ENCODE data around the gene BOC.

Gene BOC

GRCh38 chr3:113238503-113238902 is 27.1 kb downstream of the BOC start:
- TF ChIP-seq EZH2 (IDR thresholded peaks at IDR 0.05; ENCODE audit: borderline replicate concordance, low read depth, low read length, severe bottlenecking) (no peak), CTCF (IDR thresholded peaks at IDR 0.05; ENCODE audit: borderline replicate concordance, extremely low read depth, low read length, poor library complexity, severe bottlenecking) (no peak)
- Histone ChIP-seq H3K27ac (ENCODE audit: low read length) (no peak overlapping the region), H2AFZ (ENCODE audit: low read depth, low read length) (no peak overlapping the region), H3K36me3 (ENCODE audit: insufficient read depth, low read length) (no peaks in the 10 kb centered on the region), H3K9me3 (ENCODE audit: insufficient read depth, low read length, severe bottlenecking) (no peaks in the 10 kb centered on the region), H4K20me1 (ENCODE audit: insufficient read depth, low read length) (no peaks in the 10 kb centered on the region), H3K9ac (ENCODE audit: low read depth, low read length) (no peak overlapping the region), H3K79me2 (ENCODE audit: insufficient read depth, low read length) (no peaks in the 10 kb centered on the region), H3K27me3 (ENCODE audit: insufficient read depth, low read length, poor library complexity) (no peaks in the 10 kb centered on the region), H3K4me1 (ENCODE audit: insufficient read depth, low read length) (peaks cover 24% of the 10 kb centered on the region), H3K4me3 (ENCODE audit: low read depth in 1 of 2, low read length in 2 of 2) (no peak overlapping the region), H3K4me2 (ENCODE audit: insufficient read depth, low read length) (no peak overlapping the region)
- no peak for ATAC-seq (ENCODE audit: insufficient read depth, low read depth)
- no peak for DNase-seq

DNA sequence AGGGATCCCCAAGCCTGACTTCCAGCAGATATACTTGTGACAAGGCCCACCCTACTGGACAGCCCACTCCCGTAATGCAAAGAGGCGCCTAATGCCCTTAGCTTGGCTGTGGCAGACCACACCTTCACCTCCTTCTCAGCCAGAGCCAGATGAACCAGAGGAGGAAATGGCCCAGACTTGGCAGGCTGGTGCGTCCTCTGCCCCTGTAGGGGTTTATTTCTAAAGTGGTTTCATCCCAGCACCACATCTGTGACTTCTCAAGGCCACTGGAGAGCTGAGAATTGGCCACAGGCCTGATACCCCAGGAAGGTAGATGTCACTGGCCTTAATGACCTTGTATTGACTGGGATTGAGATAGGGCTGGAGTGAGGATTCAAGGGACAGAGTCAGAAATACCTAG is 29.5 kb downstream of the BOC start:
- no peak overlapping the region for H3K4me2 ChIP-seq (ENCODE audit: insufficient read depth, low read length)
- no peak for ATAC-seq (ENCODE audit: insufficient read depth, low read depth)
- H3K36me3 ChIP-seq (ENCODE audit: insufficient read depth, low read length) = no peaks in the 10 kb centered on the region
- H4K20me1 ChIP-seq (ENCODE audit: insufficient read depth, low read length) = no peaks in the 10 kb centered on the region
- DNase-seq = no peak
- no peak for TF ChIP-seq EZH2 (IDR thresholded peaks at IDR 0.05; ENCODE audit: borderline replicate concordance, low read depth, low read length, severe bottlenecking)
- no peak for TF ChIP-seq CTCF (IDR thresholded peaks at IDR 0.05; ENCODE audit: borderline replicate concordance, extremely low read depth, low read length, poor library complexity, severe bottlenecking)
- H3K4me1 ChIP-seq (ENCODE audit: insufficient read depth, low read length) = peaks cover 24% of the 10 kb centered on the region
- no peaks in the 10 kb centered on the region for H3K79me2 ChIP-seq (ENCODE audit: insufficient read depth, low read length)
- H3K27me3 ChIP-seq (ENCODE audit: insufficient read depth, low read length, poor library complexity) = no peaks in the 10 kb centered on the region
- no peak overlapping the region for H2AFZ ChIP-seq (ENCODE audit: low read depth, low read length)
- H3K27ac ChIP-seq (ENCODE audit: low read length) = peak overlapping the region; percentile 41
- no peaks in the 10 kb centered on the region for H3K9me3 ChIP-seq (ENCODE audit: insufficient read depth, low read length, severe bottlenecking)
- no peak overlapping the region for H3K9ac ChIP-seq (ENCODE audit: low read depth, low read length)
- H3K4me3 ChIP-seq (ENCODE audit: low read depth in 1 of 2, low read length in 2 of 2) = no peak overlapping the region

GRCh38 chr3:113241292-113242095 is 30.1 kb downstream of the BOC start:
- Histone ChIP-seq H3K27me3 (ENCODE audit: insufficient read depth, low read length, poor library complexity) (no peaks in the 10 kb centered on the region), H3K27ac (ENCODE audit: low read length) (peak overlapping the region; percentile 41), H3K4me1 (ENCODE audit: insufficient read depth, low read length) (peaks cover 24% of the 10 kb centered on the region), H3K4me2 (ENCODE audit: insufficient read depth, low read length) (peak overlapping the region; percentile 56), H2AFZ (ENCODE audit: low read depth, low read length) (peak overlapping the region; percentile 54), H3K36me3 (ENCODE audit: insufficient read depth, low read length) (no peaks in the 10 kb centered on the region), H3K4me3 (ENCODE audit: low read depth in 1 of 2, low read length in 2 of 2) (peak overlapping the region in 1 of 2 experiments; percentile 30; a peak in 1 of 4 replicates), H3K9ac (ENCODE audit: low read depth, low read length) (peak overlapping the region; percentile 26; the same call in 1 of the 2 replicates), H3K79me2 (ENCODE audit: insufficient read depth, low read length) (no peaks in the 10 kb centered on the region), H4K20me1 (ENCODE audit: insufficient read depth, low read length) (no peaks in the 10 kb centered on the region), H3K9me3 (ENCODE audit: insufficient read depth, low read length, severe bottlenecking) (no peaks in the 10 kb centered on the region)
- peak; percentile 51 for ATAC-seq (ENCODE audit: insufficient read depth, low read depth)
- DNase-seq = peak; percentile 34
- TF ChIP-seq EZH2 (IDR thresholded peaks at IDR 0.05; ENCODE audit: borderline replicate concordance, low read depth, low read length, severe bottlenecking) (no peak), CTCF (IDR thresholded peaks at IDR 0.05; ENCODE audit: borderline replicate concordance, extremely low read depth, low read length, poor library complexity, severe bottlenecking) (no peak)
